Endodermal cell (in vitro differentiated cells): ENCODE measurements around the gene PACS1. TPM values are rescaled to one million over a fixed set of nuclear protein-coding genes. Genes with fewer than 3 reads are reported as not detected.
A peak's percentile ranks its signal among the peaks of the same experiment; 100 is the strongest.

Source experiments
- DNase-seq: peaks from one replicate; pipeline ENCODE4 v3.0.0-alpha.2; 2017
- H3K27ac ChIP-seq: 2 replicates; pipeline ENCODE4 v1.5.1; 2013; ENCODE audit warnings: mild to moderate bottlenecking, low read depth, low read length, moderate library complexity
- H3K27me3 ChIP-seq: 2 replicates; pipeline ENCODE4 v1.6.1; 2013; ENCODE audit warnings: mild to moderate bottlenecking, low read length, moderate library complexity; ENCODE audit not compliant: insufficient read depth, control insufficient read depth, poor library complexity, severe bottlenecking
- H3K36me3 ChIP-seq: 2 replicates; pipeline ENCODE4 v1.7.0; 2013; ENCODE audit warnings: mild to moderate bottlenecking, low read length, moderate library complexity; ENCODE audit not compliant: control insufficient read depth, insufficient read depth
- H3K4me1 ChIP-seq: one replicate; pipeline ENCODE4 v1.7.0; 2013; ENCODE audit warnings: low read length; ENCODE audit not compliant: control insufficient read depth, insufficient read depth
- H3K4me3 ChIP-seq: 2 replicates; pipeline ENCODE4 v1.5.1; 2013; ENCODE audit warnings: mild to moderate bottlenecking, low read length, moderate library complexity
- H3K9ac ChIP-seq: 2 replicates; pipeline ENCODE4 v1.6.1; 2013; ENCODE audit warnings: mild to moderate bottlenecking, low read length, moderate library complexity; ENCODE audit not compliant: poor library complexity, severe bottlenecking; ENCODE audit errors: extremely low read depth
- H3K9me3 ChIP-seq: 2 replicates; pipeline ENCODE4 v1.6.1; 2013; ENCODE audit warnings: mild to moderate bottlenecking, low read length, moderate library complexity; ENCODE audit not compliant: control insufficient read depth
- H3K27ac Mint-ChIP-seq: 2 replicates; pipeline ENCODE4 v1.8.0; 2020; ENCODE audit warnings: mixed read lengths
- H3K27me3 Mint-ChIP-seq: 2 replicates; pipeline ENCODE4 v1.8.0; 2021; ENCODE audit warnings: mild to moderate bottlenecking, mixed read lengths; ENCODE audit not compliant: insufficient read depth
- H3K36me3 Mint-ChIP-seq: 2 replicates; pipeline ENCODE4 v1.8.0; 2020; ENCODE audit warnings: low read depth, mixed read lengths
- H3K4me1 Mint-ChIP-seq: 2 replicates; pipeline ENCODE4 v1.8.0; 2020; ENCODE audit warnings: mixed read lengths
- H3K4me3 Mint-ChIP-seq: 2 replicates; pipeline ENCODE4 v1.8.0; 2020; ENCODE audit warnings: mild to moderate bottlenecking, moderate library complexity, mixed read lengths
- H3K9me3 Mint-ChIP-seq: 2 replicates; pipeline ENCODE4 v1.8.0; 2020; ENCODE audit warnings: mild to moderate bottlenecking, mixed read lengths
- WGBS, 2 experiments: methylation state at CpG; one replicate each; pipeline versions ENCODE4 v1.1.5 to v1.1.7; 2013; ENCODE audit warnings: missing lambda C conversion rate in 2 of 2, mixed read lengths in 1 of 2; ENCODE audit not compliant: insufficient coverage in 1 of 2, insufficient read length in 1 of 2; 5-methylcytosine and 5-hydroxymethylcytosine counted together
- total RNA-seq, 2 donors: library from RNA; stranded (reverse); fragmentation: NEBNext Ultra II Directional in 1 of 2; extraction: Animal tissue kit (Norgen Biotek cat#: 25700) in 1 of 2; gene quantifications; 2 replicates in 1 of 2; 3 replicates in 1 of 2; pipeline ENCODE4 v1.2.1, GENCODE V29; 2021
- TF ChIP-seq, protein P1 (sequence below): fragments of 200-600 bp; sonication (generic); conservative IDR thresholded peaks from 2 replicates; pipeline ENCODE4 v1.5.0; 2021; ENCODE audit warnings: antibody characterized with exemption, mild to moderate bottlenecking

Gene PACS1
- total RNA-seq, 2 donors from 2014 or later: 67.0 to 67.1 TPM

- Histone ChIP-seq H3K27ac (no peak overlapping the region), H3K27me3 (no peaks in the 10 kb centered on the region), H3K36me3 (peaks cover 68% of the 10 kb centered on the region), H3K4me1 (no peaks in the 10 kb centered on the region), H3K9me3 (no peaks in the 10 kb centered on the region), H3K9ac (no peak overlapping the region), H3K4me3 (no peak overlapping the region)
- Mint-ChIP-seq H3K36me3 (peaks cover 39% of the 10 kb centered on the region), H3K4me3 (no peak overlapping the region), H3K4me1 (peaks cover 2% of the 10 kb centered on the region), H3K9me3 (no peaks in the 10 kb centered on the region), H3K27ac (no peak overlapping the region), H3K27me3 (no peaks in the 10 kb centered on the region)
- TF ChIP-seq, protein P1, sequence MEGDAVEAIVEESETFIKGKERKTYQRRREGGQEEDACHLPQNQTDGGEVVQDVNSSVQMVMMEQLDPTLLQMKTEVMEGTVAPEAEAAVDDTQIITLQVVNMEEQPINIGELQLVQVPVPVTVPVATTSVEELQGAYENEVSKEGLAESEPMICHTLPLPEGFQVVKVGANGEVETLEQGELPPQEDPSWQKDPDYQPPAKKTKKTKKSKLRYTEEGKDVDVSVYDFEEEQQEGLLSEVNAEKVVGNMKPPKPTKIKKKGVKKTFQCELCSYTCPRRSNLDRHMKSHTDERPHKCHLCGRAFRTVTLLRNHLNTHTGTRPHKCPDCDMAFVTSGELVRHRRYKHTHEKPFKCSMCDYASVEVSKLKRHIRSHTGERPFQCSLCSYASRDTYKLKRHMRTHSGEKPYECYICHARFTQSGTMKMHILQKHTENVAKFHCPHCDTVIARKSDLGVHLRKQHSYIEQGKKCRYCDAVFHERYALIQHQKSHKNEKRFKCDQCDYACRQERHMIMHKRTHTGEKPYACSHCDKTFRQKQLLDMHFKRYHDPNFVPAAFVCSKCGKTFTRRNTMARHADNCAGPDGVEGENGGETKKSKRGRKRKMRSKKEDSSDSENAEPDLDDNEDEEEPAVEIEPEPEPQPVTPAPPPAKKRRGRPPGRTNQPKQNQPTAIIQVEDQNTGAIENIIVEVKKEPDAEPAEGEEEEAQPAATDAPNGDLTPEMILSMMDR: no peak
- DNase-seq: peak; percentile 35
- WGBS, 2 experiments: 93 to 96% methylated on average over 14 to 19 of the region's 19 CpGs
Measured at GRCh38 chr11:66219846-66220565, 149.9 kb downstream of the PACS1 start.

GRCh38 chr11:66220566-66220935, 150.5 kb downstream of the PACS1 start:
- WGBS, 2 experiments: 94% methylated on average over 3 to 6 of the region's 6 CpGs
- no peak overlapping the region for H3K4me3 Mint-ChIP-seq

DNA sequence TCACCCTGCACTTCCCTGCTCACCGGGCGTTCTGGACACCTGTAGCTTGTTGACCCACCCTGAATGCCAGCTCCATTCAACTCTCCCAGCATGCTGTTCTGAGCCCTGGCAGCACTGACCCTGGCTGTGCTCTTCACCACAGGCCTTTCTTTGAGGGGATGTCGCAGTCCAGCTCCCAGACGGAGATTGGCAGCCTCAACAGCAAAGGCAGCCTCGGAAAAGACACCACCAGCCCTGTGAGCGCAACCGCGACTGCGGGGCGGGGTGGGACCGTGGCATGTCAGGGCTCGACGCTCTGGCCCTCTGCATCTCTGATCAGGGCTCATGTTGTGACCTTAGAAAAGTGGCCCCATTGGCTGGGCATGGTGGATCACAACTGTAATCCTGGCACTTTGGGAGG, 150.9 kb downstream of the PACS1 start:
- no peak overlapping the region for H3K9ac ChIP-seq
- H3K4me1 Mint-ChIP-seq: peaks cover 2% of the 10 kb centered on the region
- WGBS, 2 experiments: 88 to 95% methylated on average over 13 of the region's 13 CpGs
- H3K36me3 ChIP-seq: peaks cover 73% of the 10 kb centered on the region
- H3K27ac ChIP-seq: no peak overlapping the region
- no peaks in the 10 kb centered on the region for H3K9me3 ChIP-seq
- H3K27me3 Mint-ChIP-seq: no peaks in the 10 kb centered on the region
- H3K36me3 Mint-ChIP-seq: peaks cover 39% of the 10 kb centered on the region
- DNase-seq: peak; percentile 26
- H3K9me3 Mint-ChIP-seq: no peaks in the 10 kb centered on the region
- no peak overlapping the region for H3K4me3 Mint-ChIP-seq
- H3K27ac Mint-ChIP-seq: no peak overlapping the region
- no peaks in the 10 kb centered on the region for H3K4me1 ChIP-seq
- H3K4me3 ChIP-seq: no peak overlapping the region
- no peaks in the 10 kb centered on the region for H3K27me3 ChIP-seq
- TF ChIP-seq, protein P1: no peak

More at GRCh38 chr11:66220566-66220935, 150.5 kb downstream of the PACS1 start:
- Histone ChIP-seq H3K9me3 (no peaks in the 10 kb centered on the region), H3K4me3 (no peak overlapping the region), H3K9ac (no peak overlapping the region), H3K36me3 (peaks cover 69% of the 10 kb centered on the region), H3K27me3 (no peaks in the 10 kb centered on the region), H3K27ac (no peak overlapping the region), H3K4me1 (no peaks in the 10 kb centered on the region)
- TF ChIP-seq, protein P1: no peak
- peaks cover 2% of the 10 kb centered on the region for H3K4me1 Mint-ChIP-seq
- peaks cover 41% of the 10 kb centered on the region for H3K36me3 Mint-ChIP-seq
- no peaks in the 10 kb centered on the region for H3K27me3 Mint-ChIP-seq
- DNase-seq: no peak
- H3K27ac Mint-ChIP-seq: no peak overlapping the region
- H3K9me3 Mint-ChIP-seq: no peaks in the 10 kb centered on the region
